Astrocyte of the cerebellum (primary cell): ENCODE measurements around the gene CYP2J2.
"Not testable (repeated sequence)": the region's sequence is repeated elsewhere in the genome, so short reads cannot be mapped to it uniquely, and the experiment has no call there.

Experiments
- DNase-seq: peaks from one replicate; pipeline ENCODE4 v3.0.0-alpha.2; 2011; ENCODE audit warnings: low read depth
- H3K4me3 ChIP-seq: 2 replicates; pipeline ENCODE4 v1.5.1; 2011; ENCODE audit warnings: mild to moderate bottlenecking, low read depth, low read length, moderate library complexity
- CTCF ChIP-seq: IDR thresholded peaks from 2 replicates; pipeline ENCODE4 v1.5.1; 2012; ENCODE audit warnings: low read length, low read depth, moderate library complexity, mild to moderate bottlenecking; ENCODE audit errors: missing control alignments
- in situ Hi-C: cut with HindIII; loops from 2 replicates; pipeline ENCODE4 v1.10.0; 2017; ENCODE audit warnings: low sequenced_read_pairs

The CYP2J2 gene

GRCh38 chr1:59919746-59920145 is 6.8 kb downstream of the CYP2J2 start:
- H3K4me3 ChIP-seq, result no peak overlapping the region
- no peak for DNase-seq
- no peak for TF ChIP-seq CTCF
- in situ Hi-C loops, result no loop called here

GRCh38 chr1:59917785-59918180 is 8.8 kb downstream of the CYP2J2 start:
- TF ChIP-seq CTCF, result no peak
- in situ Hi-C loops, result no loop called here

GRCh38 chr1:59917026-59917784 is 9.4 kb downstream of the CYP2J2 start:
- in situ Hi-C loops, result no loop called here
- no peak overlapping the region for H3K4me3 ChIP-seq
- TF ChIP-seq CTCF, result no peak
- no peak for DNase-seq

More at GRCh38 chr1:59917785-59918180, 8.8 kb downstream of the CYP2J2 start:
- no peak for DNase-seq
- no peak overlapping the region for H3K4me3 ChIP-seq

- H3K4me3 ChIP-seq, result no peak overlapping the region
- in situ Hi-C loops, result no loop called here
- no peak for DNase-seq
- TF ChIP-seq CTCF, result no peak
Measured at GRCh38 chr1:59915516-59915915, 11.1 kb downstream of the CYP2J2 start.

- DNase-seq, in situ Hi-C loops, H3K4me3 ChIP-seq: not testable (repeated sequence)
Measured at GRCh38 chr1:59914791-59915286, 11.7 kb downstream of the CYP2J2 start.

GRCh38 chr1:59908682-59909081 is 17.9 kb downstream of the CYP2J2 start:
- in situ Hi-C loops, result no loop called here
- no peak overlapping the region for H3K4me3 ChIP-seq
- DNase-seq, result no peak
- no peak for TF ChIP-seq CTCF

GRCh38 chr1:59908084-59908483 is 18.5 kb downstream of the CYP2J2 start:
- TF ChIP-seq CTCF, result no peak

More at GRCh38 chr1:59908084-59908483, 18.5 kb downstream of the CYP2J2 start:
- DNase-seq, result no peak
- no peak overlapping the region for H3K4me3 ChIP-seq
- in situ Hi-C loops, result no loop called here
